ENCODE measurements around the gene KRT13.
A peak's percentile ranks its signal among the peaks of the same experiment; 100 is the strongest.
"Not testable (repeated sequence)": the region's sequence is repeated elsewhere in the genome, so short reads cannot be mapped to it uniquely, and the experiment has no call there.

The KRT13 gene

GRCh38 chr17:41505007-41505808 is at the start of gene KRT13:
Gene KRT13 (minus strand): TSS chr17:41505612. CDS start chr17:41505550, 62 bp downstream.
- no peak for DNase-seq (ENCODE audit: low read depth)

GRCh38 chr17:41553987-41554680 is 48.7 kb upstream of the KRT13 start:
- DNase-seq (ENCODE audit: low read depth) = no peak

GRCh38 chr17:41553176-41553575 is 47.8 kb upstream of the KRT13 start:
- peak; percentile 76 for DNase-seq (ENCODE audit: low read depth)

- DNase-seq (ENCODE audit: low read depth) = no peak
Measured at GRCh38 chr17:41552455-41552854, 47.0 kb upstream of the KRT13 start.

- DNase-seq (ENCODE audit: low read depth) = no peak
Measured at GRCh38 chr17:41551365-41551764, 46.0 kb upstream of the KRT13 start.

GRCh38 chr17:41549596-41550039 is 44.2 kb upstream of the KRT13 start:
- DNase-seq (ENCODE audit: low read depth) = peak; percentile 78

GRCh38 chr17:41548844-41549595 is 43.6 kb upstream of the KRT13 start:
- peak; percentile 88 for DNase-seq (ENCODE audit: low read depth)

- DNase-seq (ENCODE audit: low read depth) = peak; percentile 100
Measured at GRCh38 chr17:41547921-41548843, 42.8 kb upstream of the KRT13 start.

GRCh38 chr17:41547378-41547841 is 42.0 kb upstream of the KRT13 start:
- DNase-seq (ENCODE audit: low read depth) = peak; percentile 90

GRCh38 chr17:41546819-41547218 is 41.4 kb upstream of the KRT13 start:
- DNase-seq (ENCODE audit: low read depth) = no peak

GRCh38 chr17:41545829-41546410 is 40.5 kb upstream of the KRT13 start:
- no peak for DNase-seq (ENCODE audit: low read depth)

GRCh38 chr17:41544935-41545334 is 39.5 kb upstream of the KRT13 start:
- no peak for DNase-seq (ENCODE audit: low read depth)

GRCh38 chr17:41544491-41544892 is 39.1 kb upstream of the KRT13 start:
- DNase-seq (ENCODE audit: low read depth) = peak; percentile 63

GRCh38 chr17:41542786-41543185 is 37.4 kb upstream of the KRT13 start:
- DNase-seq (ENCODE audit: low read depth) = not testable (repeated sequence)

- DNase-seq (ENCODE audit: low read depth) = no peak
Measured at GRCh38 chr17:41542357-41542756, 36.9 kb upstream of the KRT13 start.

- no peak for DNase-seq (ENCODE audit: low read depth)
Measured at GRCh38 chr17:41540921-41541625, 35.7 kb upstream of the KRT13 start.

- DNase-seq (ENCODE audit: low read depth) = no peak
Measured at GRCh38 chr17:41539979-41540701, 34.7 kb upstream of the KRT13 start.

- peak; percentile 59 for DNase-seq (ENCODE audit: low read depth)
Measured at GRCh38 chr17:41539071-41539492, 33.7 kb upstream of the KRT13 start.

GRCh38 chr17:41538565-41538991 is 33.2 kb upstream of the KRT13 start:
- peak; percentile 74 for DNase-seq (ENCODE audit: low read depth)

Data from amniotic epithelial cell (primary cell).